A673 (cell line): ENCODE measurements around the gene PRLR.

Experiments used
- CTCF ChIP-seq: fragments of 300-800, 200-600 bp; sonication (generic); conservative IDR thresholded peaks from 2 replicates; pipeline ENCODE4 v1.5.1; 2017; ENCODE audit warnings: low read depth, mild to moderate bottlenecking, antibody characterized with exemption, low read length, moderate library complexity, mixed read lengths
- EZH2 ChIP-seq: fragments of 200-600 bp; sonication (generic); IDR thresholded peaks from 2 replicates; pipeline ENCODE4 v1.6.1; 2017; ENCODE audit warnings: borderline replicate concordance, low read depth, mild to moderate bottlenecking, mixed read lengths, antibody characterized with exemption, low read length; ENCODE audit not compliant: poor library complexity, severe bottlenecking

DNA sequence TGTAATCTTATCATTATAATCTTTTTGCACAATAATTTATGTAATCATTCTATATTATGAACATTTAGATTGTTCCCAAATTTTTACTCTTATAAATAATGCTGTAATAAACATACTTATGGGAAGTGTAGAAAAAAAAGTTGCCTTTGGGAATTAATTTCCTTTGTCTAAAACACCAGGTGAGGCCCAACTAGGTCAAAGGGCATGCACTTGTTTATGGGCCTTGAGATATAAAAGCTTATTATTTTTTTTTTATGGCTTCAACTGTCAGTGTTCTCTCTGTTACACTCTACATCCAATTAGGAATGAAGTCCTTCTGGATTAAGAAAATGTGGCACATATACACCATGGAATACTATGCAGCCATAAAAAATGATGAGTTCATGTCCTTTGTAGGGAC is 6.5 kb upstream of the PRLR start:
- TF ChIP-seq CTCF (no peak), EZH2 (no peak)
